Measurements from ENCODE around the gene IL1RL1. TPM values are rescaled to one million over a fixed set of nuclear protein-coding genes. Genes with fewer than 3 reads are reported as not detected.

Gene IL1RL1
- total RNA-seq, 1 donor from 2014 or later, result not detected

DNA sequence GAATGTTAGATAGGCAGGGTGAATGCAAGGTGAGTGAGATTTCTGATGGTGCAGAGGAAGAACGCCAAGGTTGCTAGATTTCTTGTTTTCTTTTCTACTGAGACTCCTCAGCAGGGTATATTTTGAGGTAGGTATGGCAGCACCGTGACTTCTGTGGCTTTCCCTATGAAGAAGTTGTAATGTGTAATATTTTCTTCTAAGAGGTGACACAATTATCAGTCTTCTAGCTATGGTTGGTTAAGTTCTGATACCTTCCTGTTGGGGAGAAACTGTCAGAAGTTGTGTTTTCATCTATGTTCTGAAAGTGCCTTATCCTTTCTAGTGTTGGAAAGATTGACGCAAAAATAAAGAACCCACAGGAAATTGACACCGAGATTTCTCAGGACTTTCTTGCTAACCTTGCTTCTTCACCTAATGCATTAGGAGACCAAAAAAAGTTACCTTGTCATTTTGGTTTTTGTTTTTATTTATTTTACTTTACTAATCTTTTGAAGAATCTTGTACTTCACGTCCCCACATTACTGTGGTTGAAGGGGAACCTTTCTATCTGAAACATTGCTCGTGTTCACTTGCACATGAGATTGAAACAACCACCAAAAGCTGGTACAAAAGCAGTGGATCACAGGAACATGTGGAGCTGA lies 56.1 kb downstream of the IL1RL1 start:
- Mint-ChIP-seq H3K27ac (no peak overlapping the region), H3K36me3 (ENCODE audit: insufficient read depth) (peaks cover 5% of the 10 kb centered on the region), H3K4me1 (ENCODE audit: low read depth) (no peaks in the 10 kb centered on the region), H3K9me3 (ENCODE audit: low read depth) (peaks cover 19% of the 10 kb centered on the region), H3K4me3 (ENCODE audit: low read depth) (no peak overlapping the region), H3K27me3 (peaks cover 7% of the 10 kb centered on the region)
- TF ChIP-seq, protein P1, sequence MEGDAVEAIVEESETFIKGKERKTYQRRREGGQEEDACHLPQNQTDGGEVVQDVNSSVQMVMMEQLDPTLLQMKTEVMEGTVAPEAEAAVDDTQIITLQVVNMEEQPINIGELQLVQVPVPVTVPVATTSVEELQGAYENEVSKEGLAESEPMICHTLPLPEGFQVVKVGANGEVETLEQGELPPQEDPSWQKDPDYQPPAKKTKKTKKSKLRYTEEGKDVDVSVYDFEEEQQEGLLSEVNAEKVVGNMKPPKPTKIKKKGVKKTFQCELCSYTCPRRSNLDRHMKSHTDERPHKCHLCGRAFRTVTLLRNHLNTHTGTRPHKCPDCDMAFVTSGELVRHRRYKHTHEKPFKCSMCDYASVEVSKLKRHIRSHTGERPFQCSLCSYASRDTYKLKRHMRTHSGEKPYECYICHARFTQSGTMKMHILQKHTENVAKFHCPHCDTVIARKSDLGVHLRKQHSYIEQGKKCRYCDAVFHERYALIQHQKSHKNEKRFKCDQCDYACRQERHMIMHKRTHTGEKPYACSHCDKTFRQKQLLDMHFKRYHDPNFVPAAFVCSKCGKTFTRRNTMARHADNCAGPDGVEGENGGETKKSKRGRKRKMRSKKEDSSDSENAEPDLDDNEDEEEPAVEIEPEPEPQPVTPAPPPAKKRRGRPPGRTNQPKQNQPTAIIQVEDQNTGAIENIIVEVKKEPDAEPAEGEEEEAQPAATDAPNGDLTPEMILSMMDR (IDR thresholded peaks at IDR 0.05; ENCODE audit: unreplicated experiment), result no peak
- no peak for DNase-seq (ENCODE audit: low spot score, unreplicated experiment)

DNA sequence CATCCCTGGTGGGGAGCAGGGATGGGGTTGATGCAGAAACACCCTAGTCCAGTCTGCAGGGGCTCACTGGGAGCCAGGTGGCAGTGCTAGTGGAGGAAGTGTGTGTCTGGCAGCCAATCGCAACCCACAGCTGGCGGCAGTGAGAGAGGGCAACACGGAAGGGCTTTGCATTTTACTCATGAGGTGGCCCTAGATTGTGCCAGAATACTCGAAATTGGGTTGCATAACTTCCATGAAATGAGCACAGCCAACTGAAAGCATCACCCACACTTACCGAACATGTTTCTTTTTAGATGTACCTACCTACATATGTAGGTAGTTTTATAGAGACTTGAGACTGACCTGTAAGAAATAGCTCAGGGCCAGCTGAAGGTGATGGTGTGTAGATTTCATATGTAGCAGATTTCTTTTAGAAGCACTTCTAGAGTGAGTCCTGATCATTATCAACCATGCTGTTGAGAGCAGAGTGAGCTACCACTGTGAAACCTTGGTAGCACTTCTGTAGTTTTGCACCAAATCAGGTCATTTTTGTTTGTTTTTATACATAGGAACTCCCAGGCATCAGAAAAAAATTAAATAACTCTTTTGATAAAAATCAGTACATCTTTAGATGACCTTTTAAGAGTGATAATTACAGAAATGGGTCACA lies 57.2 kb downstream of the IL1RL1 start:
- no peak overlapping the region for H3K4me3 Mint-ChIP-seq (ENCODE audit: low read depth)
- peaks cover 19% of the 10 kb centered on the region for H3K9me3 Mint-ChIP-seq (ENCODE audit: low read depth)
- H3K27ac Mint-ChIP-seq, result no peak overlapping the region
- TF ChIP-seq, protein P1 (IDR thresholded peaks at IDR 0.05; ENCODE audit: unreplicated experiment), result no peak
- H3K36me3 Mint-ChIP-seq (ENCODE audit: insufficient read depth), result peaks cover 5% of the 10 kb centered on the region
- H3K4me1 Mint-ChIP-seq (ENCODE audit: low read depth), result no peaks in the 10 kb centered on the region
- no peak for DNase-seq (ENCODE audit: low spot score, unreplicated experiment)
- H3K27me3 Mint-ChIP-seq, result peaks cover 7% of the 10 kb centered on the region

DNA sequence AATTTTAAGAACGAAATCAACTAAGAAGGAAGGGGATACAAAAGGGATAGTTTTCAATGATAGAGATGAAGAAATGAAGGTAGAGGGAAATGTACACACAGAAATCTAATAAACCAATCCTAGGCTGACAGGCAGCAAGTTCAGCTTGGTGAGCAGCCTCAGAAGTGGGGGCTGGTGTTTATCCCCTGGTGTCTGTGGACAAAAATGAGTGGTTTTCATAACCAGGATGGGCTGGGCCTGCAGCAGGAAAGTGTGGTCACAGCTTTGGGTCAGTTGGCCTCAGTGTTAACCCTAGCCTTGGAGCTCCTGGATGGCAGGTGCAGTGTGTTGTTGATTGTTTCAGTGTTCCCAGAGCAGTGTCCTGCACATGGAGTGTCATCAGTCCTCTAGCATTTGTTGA lies 58.5 kb downstream of the IL1RL1 start:
- Mint-ChIP-seq H3K27me3 (peaks cover 7% of the 10 kb centered on the region), H3K4me3 (ENCODE audit: low read depth) (no peak overlapping the region)
- TF ChIP-seq, protein P1 (IDR thresholded peaks at IDR 0.05; ENCODE audit: unreplicated experiment), result no peak

DNA sequence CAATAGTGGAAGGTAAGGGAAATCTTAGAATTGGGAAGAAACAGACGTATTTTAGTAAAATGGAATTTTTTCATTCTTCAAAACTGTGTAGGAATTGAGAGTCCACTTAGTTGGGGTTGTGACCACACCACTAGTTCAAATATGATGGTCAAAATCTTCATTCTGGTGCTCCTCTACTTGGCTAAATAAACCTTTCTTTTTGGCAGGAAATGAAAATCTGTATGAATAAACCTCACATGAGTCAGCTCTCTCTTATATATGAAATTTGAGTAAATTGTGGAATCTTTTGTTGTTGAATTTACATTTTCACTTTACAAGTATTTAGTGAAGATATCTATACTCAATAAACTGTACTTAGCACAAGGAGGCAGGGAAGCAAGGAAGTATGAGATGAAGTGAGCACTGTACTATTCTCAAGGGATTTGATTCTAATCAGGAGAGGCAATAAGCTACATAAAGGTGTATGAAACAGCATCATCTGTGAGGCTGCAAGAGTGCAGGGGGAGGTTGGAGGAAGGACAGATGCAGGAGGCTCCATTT lies 64.8 kb downstream of the IL1RL1 start:
- Mint-ChIP-seq H3K27ac (no peak overlapping the region), H3K9me3 (ENCODE audit: low read depth) (no peaks in the 10 kb centered on the region), H3K4me1 (ENCODE audit: low read depth) (no peaks in the 10 kb centered on the region), H3K36me3 (ENCODE audit: insufficient read depth) (no peaks in the 10 kb centered on the region), H3K4me3 (ENCODE audit: low read depth) (no peak overlapping the region), H3K27me3 (peaks cover 7% of the 10 kb centered on the region)
- no peak for DNase-seq (ENCODE audit: low spot score, unreplicated experiment)
- TF ChIP-seq, protein P1 (IDR thresholded peaks at IDR 0.05; ENCODE audit: unreplicated experiment), result no peak

More for the DNA sequence above, 58.5 kb downstream of the IL1RL1 start:
- Mint-ChIP-seq H3K27ac (no peak overlapping the region), H3K9me3 (ENCODE audit: low read depth) (peaks cover 18% of the 10 kb centered on the region), H3K4me1 (ENCODE audit: low read depth) (no peaks in the 10 kb centered on the region), H3K36me3 (ENCODE audit: insufficient read depth) (peaks cover 5% of the 10 kb centered on the region)
- no peak for DNase-seq (ENCODE audit: low spot score, unreplicated experiment)

DNA sequence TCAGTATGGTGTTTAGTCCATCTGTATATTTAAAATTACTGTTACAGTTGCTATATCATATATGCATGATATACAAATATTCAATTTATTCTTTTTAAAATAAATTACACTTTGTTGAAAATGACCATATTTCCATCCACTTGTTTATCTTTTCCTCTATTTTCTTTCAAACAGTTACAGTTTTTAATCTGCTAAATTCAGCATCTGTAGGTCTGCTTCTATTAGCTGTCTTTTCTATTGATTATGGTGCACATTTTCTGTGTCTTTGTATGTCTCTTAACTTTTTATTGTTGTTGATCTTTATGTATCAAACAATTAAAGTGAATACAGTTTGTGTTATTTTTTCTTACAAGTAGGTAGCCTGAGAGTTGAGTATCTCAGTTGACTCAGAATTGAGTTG lies 72.4 kb downstream of the IL1RL1 start:
- TF ChIP-seq, protein P1 (IDR thresholded peaks at IDR 0.05; ENCODE audit: unreplicated experiment), result no peak
- peaks cover 21% of the 10 kb centered on the region for H3K9me3 Mint-ChIP-seq (ENCODE audit: low read depth)
- no peak for DNase-seq (ENCODE audit: low spot score, unreplicated experiment)
- no peak overlapping the region for H3K4me3 Mint-ChIP-seq (ENCODE audit: low read depth)
- no peaks in the 10 kb centered on the region for H3K36me3 Mint-ChIP-seq (ENCODE audit: insufficient read depth)
- no peak overlapping the region for H3K27ac Mint-ChIP-seq
- peaks cover 6% of the 10 kb centered on the region for H3K27me3 Mint-ChIP-seq
- no peaks in the 10 kb centered on the region for H3K4me1 Mint-ChIP-seq (ENCODE audit: low read depth)

All from progenitor cell of endocrine pancreas (in vitro differentiated cells).